Breast epithelium (tissue), 4 donors: ENCODE results near the gene C1orf21. TPM values are rescaled to one million over a fixed set of nuclear protein-coding genes. Genes with fewer than 3 reads are reported as not detected.

Experiments
- DNase-seq, 2 donors: peaks; one replicate each; pipeline ENCODE4 v3.0.0-alpha.2; 2019; ENCODE audit warnings: low spot score in 2 of 2
- H3K27ac ChIP-seq, 2 donors: fragments of 200-600 bp; sonication (generic) in 1 of 2; one replicate each; pipeline ENCODE4 v1.5.1; 2016 to 2019; ENCODE audit warnings: mild to moderate bottlenecking in 1 of 2
- H3K27me3 ChIP-seq, 2 donors: fragments of 200-600 bp; sonication (generic) in 1 of 2; one replicate each; pipeline versions ENCODE4 v1.5.1 to v1.6.0; 2017 to 2019; ENCODE audit warnings: control low read depth in 1 of 2, mild to moderate bottlenecking in 1 of 2
- H3K36me3 ChIP-seq: fragments of 200-600 bp; one replicate; pipeline ENCODE4 v1.5.1; 2019
- H3K4me1 ChIP-seq, 2 donors: fragments of 200-600 bp; sonication (generic); one replicate each; pipeline ENCODE4 v1.5.1; 2016 to 2019; ENCODE audit warnings: control low read depth in 1 of 2
- H3K4me3 ChIP-seq, 3 donors: fragments of 200-600 bp; sonication (generic); 1 replicate in 2 of 3; 2 replicates in 1 of 3; pipeline ENCODE4 v1.5.1; 2016 to 2019; ENCODE audit warnings: mild to moderate bottlenecking in 3 of 3, moderate library complexity in 2 of 3
- H3K9me3 ChIP-seq, 2 donors: fragments of 200-600 bp; sonication (generic) in 1 of 2; one replicate each; pipeline ENCODE4 v1.5.1; 2016 to 2019; ENCODE audit warnings: control low read depth in 1 of 2
- POLR2A ChIP-seq: fragments of 450-650 bp; IDR thresholded peaks from one replicate; pipeline ENCODE4 v1.6.1; 2016; ENCODE audit warnings: antibody characterized with exemption, mild to moderate bottlenecking, moderate library complexity
- POLR2AphosphoS5 ChIP-seq, 3 donors: sonication (generic); formaldehyde crosslinking; IDR thresholded peaks; one replicate each; pipeline ENCODE4 v1.6.1; 2017; ENCODE audit warnings: antibody characterized with exemption in 3 of 3
- intact Hi-C: fragments of 100-400 bp; cut with DNase I; formaldehyde crosslinking; loops from one replicate; pipeline ENCODE4 v1.15.1; 2023; ENCODE audit warnings: low total_unique reads
- total RNA-seq, 3 donors: library from RNA; depleted of rRNA; stranded (reverse); fragments of >200 nt; gene quantifications; one replicate each; pipeline ENCODE4 v1.1.0, GENCODE V29; 2016
- TF ChIP-seq, protein P1 (sequence below), 3 donors: fragments of 450-650 bp; IDR thresholded peaks; one replicate each; pipeline ENCODE4 v1.5.1; 2016 to 2017; ENCODE audit warnings: antibody characterized with exemption in 3 of 3, mild to moderate bottlenecking in 3 of 3, moderate library complexity in 3 of 3

The C1orf21 gene
- total RNA-seq, 3 donors from 2014 or later: 31.5 to 75.7 (median 54.7) TPM

DNA sequence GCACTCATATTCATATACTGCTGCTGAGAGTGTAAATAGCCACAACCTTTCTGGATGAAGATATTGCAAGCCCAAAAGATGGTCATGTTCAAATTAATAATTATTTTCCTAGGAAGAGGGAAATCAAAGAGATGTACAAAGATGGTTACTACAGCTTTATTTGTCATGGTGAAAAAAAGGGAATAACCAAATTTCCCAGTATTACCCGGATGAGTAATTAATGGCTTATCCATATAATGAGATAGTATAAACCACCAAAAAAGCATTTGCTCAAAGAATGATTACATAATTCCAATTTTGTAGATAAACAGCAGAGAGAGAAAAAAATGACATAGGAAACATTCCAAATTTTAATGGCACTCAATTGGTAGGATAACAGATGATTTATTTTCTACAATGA, 165.6 kb downstream of the C1orf21 start:
- Histone ChIP-seq H3K27me3 (no peaks in the 10 kb centered on the region), H3K9me3 (no peaks in the 10 kb centered on the region), H3K27ac (no peak overlapping the region), H3K4me3 (no peak overlapping the region), H3K4me1 (peaks cover 0 to 5% of the 10 kb centered on the region in 2 donors), H3K36me3 (no peaks in the 10 kb centered on the region)
- DNase-seq: no peak
- TF ChIP-seq, protein P1, sequence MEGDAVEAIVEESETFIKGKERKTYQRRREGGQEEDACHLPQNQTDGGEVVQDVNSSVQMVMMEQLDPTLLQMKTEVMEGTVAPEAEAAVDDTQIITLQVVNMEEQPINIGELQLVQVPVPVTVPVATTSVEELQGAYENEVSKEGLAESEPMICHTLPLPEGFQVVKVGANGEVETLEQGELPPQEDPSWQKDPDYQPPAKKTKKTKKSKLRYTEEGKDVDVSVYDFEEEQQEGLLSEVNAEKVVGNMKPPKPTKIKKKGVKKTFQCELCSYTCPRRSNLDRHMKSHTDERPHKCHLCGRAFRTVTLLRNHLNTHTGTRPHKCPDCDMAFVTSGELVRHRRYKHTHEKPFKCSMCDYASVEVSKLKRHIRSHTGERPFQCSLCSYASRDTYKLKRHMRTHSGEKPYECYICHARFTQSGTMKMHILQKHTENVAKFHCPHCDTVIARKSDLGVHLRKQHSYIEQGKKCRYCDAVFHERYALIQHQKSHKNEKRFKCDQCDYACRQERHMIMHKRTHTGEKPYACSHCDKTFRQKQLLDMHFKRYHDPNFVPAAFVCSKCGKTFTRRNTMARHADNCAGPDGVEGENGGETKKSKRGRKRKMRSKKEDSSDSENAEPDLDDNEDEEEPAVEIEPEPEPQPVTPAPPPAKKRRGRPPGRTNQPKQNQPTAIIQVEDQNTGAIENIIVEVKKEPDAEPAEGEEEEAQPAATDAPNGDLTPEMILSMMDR (IDR thresholded peaks at IDR 0.05): no peak
- TF ChIP-seq POLR2AphosphoS5 (IDR thresholded peaks at IDR 0.05): no peak
- no peak for TF ChIP-seq POLR2A
- intact Hi-C loops: no loop called here

DNA sequence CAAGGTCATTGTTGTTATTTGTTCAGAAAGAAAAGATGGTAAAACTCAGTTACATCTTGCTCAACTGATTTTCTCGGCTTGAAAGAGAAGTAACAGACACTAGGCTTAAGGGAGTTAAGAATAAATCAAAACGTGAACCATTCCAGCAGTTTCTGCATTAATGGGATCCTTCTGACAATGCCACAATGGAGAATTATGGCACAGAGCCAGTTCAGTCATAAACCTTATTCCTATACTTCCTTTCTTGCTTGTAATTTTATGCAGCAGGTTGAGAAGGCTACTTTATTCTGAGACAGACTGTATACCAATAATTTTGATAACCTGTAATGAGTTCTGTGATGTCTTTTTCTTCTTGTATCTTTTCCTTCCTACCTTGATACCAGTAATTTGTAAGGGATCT, 167.0 kb downstream of the C1orf21 start:
- TF ChIP-seq POLR2AphosphoS5 (IDR thresholded peaks at IDR 0.05) (no peak), POLR2A (no peak)
- TF ChIP-seq, protein P1 (IDR thresholded peaks at IDR 0.05): no peak
- H3K36me3 ChIP-seq: no peaks in the 10 kb centered on the region
- intact Hi-C loops: no loop called here
- H3K27ac ChIP-seq: no peak overlapping the region
- H3K4me1 ChIP-seq: peaks cover 0 to 5% of the 10 kb centered on the region in 2 donors
- no peak for DNase-seq
- no peak overlapping the region for H3K4me3 ChIP-seq
- no peaks in the 10 kb centered on the region for H3K27me3 ChIP-seq
- no peaks in the 10 kb centered on the region for H3K9me3 ChIP-seq

DNA sequence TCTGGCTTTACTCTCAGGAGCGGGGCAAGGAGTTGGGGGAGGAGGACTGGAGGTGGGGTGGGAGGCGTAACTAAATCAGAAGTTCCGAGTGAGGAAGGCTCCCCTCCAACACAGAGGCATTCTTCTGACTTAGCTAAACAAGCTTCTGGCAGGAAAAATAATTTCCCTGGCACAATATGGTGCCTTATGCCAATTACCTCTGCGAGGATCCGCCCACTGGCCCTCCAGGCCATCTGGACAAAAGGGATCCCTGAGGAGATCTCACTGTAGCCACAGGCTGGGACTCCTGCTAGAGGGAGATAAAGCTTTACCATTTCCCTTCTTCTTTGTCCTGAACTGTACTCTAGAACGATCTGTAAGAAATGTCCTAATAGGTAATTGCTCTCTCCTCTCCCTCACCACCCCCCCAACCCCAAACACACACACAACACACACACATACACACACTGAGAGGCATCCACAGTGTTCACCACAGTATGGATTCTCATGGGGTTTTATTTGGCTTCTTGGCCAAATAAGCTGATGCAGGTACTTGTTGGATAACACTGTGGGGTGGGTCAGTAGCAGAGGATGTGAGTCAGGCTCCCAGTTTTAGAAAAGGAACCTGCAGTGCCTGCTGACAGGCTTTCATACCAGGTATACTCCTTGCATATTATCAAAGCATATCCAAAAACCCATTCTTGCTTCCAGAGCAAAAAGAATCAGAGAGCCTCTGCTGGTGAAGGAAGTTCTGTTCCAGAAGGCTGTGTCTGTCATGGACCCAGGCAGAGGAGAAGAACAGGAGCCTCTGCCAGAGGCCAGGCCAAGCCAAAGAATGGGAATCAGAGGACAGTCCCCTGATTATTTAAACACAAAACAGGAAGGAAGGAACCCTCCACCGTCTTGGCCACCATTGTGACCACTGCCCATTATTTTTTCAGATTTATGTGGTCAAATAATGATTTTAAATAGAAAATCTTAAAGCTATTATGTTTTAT, 169.1 kb downstream of the C1orf21 start:
- H3K36me3 ChIP-seq: no peaks in the 10 kb centered on the region
- no peaks in the 10 kb centered on the region for H3K9me3 ChIP-seq
- peak overlapping the region; percentile 68 to 77 for H3K27ac ChIP-seq
- peaks cover 0 to 5% of the 10 kb centered on the region in 2 donors for H3K4me1 ChIP-seq
- H3K27me3 ChIP-seq: no peaks in the 10 kb centered on the region
- no peak overlapping the region for H3K4me3 ChIP-seq
- TF ChIP-seq, protein P1 (IDR thresholded peaks at IDR 0.05): no peak
- TF ChIP-seq POLR2A: no peak
- TF ChIP-seq POLR2AphosphoS5 (IDR thresholded peaks at IDR 0.05): no peak
- intact Hi-C loops: no loop called here
- no peak for DNase-seq

DNA sequence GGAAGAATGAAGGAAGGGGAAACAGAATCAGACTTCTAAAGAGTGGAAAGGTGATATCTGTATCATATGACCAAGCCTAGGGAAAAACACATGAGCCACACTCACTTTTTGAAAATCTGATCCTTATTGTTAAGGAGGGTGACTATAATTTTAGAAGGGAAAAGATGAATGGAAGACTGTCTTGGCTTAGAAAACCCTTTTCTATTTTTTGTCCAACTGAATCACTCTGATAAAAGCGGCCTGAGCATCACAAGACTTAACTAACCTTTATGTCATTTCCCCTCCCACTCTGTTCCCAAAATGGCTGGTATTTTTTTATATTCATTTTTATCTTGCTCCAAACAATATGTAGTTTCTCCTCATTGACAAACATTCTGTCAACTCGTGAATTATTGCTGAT, 169.8 kb downstream of the C1orf21 start:
- DNase-seq: no peak
- no peaks in the 10 kb centered on the region for H3K9me3 ChIP-seq
- TF ChIP-seq POLR2A (no peak), POLR2AphosphoS5 (IDR thresholded peaks at IDR 0.05) (no peak)
- TF ChIP-seq, protein P1 (IDR thresholded peaks at IDR 0.05): no peak
- peak overlapping the region; percentile 15 to 68 for H3K27ac ChIP-seq
- no peak overlapping the region for H3K4me3 ChIP-seq
- peaks cover 0 to 5% of the 10 kb centered on the region in 2 donors for H3K4me1 ChIP-seq
- H3K27me3 ChIP-seq: no peaks in the 10 kb centered on the region
- intact Hi-C loops: no loop called here
- no peaks in the 10 kb centered on the region for H3K36me3 ChIP-seq
